ENCODE results near the gene MTRR. TPM values are rescaled to one million over a fixed set of nuclear protein-coding genes. Genes with fewer than 3 reads are reported as not detected.

Gene MTRR
- total and polyA plus RNA-seq, 2 of the 8 experiments (the other 6 are each of a cell fraction or from before 2014, with no cell fraction given): 36.4 to 53.8 TPM

- Histone ChIP-seq H2BK20ac (ENCODE audit: low read length) (no peak overlapping the region), H3K4me2 (ENCODE audit: insufficient read depth in 1 of 2, low read depth in 2 of 2, low read length in 2 of 2) (no peak overlapping the region), H3K23me2 (ENCODE audit: low read depth, low read length) (peaks cover 3% of the 10 kb centered on the region; the same call in 1 of the 2 replicates), H4K91ac (replicated peaks; ENCODE audit: insufficient read length, low read length) (no peak overlapping the region), H4K8ac (ENCODE audit: extremely low read depth, insufficient read depth, low read length) (no peak overlapping the region), H2AK5ac (ENCODE audit: low read depth, low read length) (no peak overlapping the region), H3K4me3 (ENCODE audit: extremely low read depth in 1 of 4, insufficient read depth in 2 of 4, low read depth in 3 of 4, low read length in 4 of 4) (no peak overlapping the region), H3K9ac (replicated peaks in 1 of 4; ENCODE audit: extremely low read depth in 1 of 4, low read depth in 3 of 4, low read length in 3 of 4) (no peak overlapping the region), H3K79me1 (ENCODE audit: low read depth, low read length) (no peaks in the 10 kb centered on the region), H3K4ac (replicated peaks; ENCODE audit: insufficient read length, low read depth, low read length) (no peak overlapping the region), H3K27ac (ENCODE audit: low read depth, low read length) (no peak overlapping the region), H4K5ac (ENCODE audit: insufficient read length, low read depth, low read length) (no peak overlapping the region), H3K36me3 (ENCODE audit: control insufficient read depth in 2 of 4, insufficient read depth in 4 of 4, low read length in 3 of 4) (peaks cover 2 to 15% (median 6%) of the 10 kb centered on the region in 4 experiments; a peak in 7 of 8 replicates), H4K20me1 (replicated peaks in 1 of 2; ENCODE audit: control insufficient read depth in 1 of 2, insufficient read depth in 2 of 2, low read length in 2 of 2) (no peaks in the 10 kb centered on the region), H2BK15ac (ENCODE audit: low read length) (no peak overlapping the region), H3K4me1 (replicated peaks in 1 of 4; ENCODE audit: control insufficient read depth in 3 of 4, insufficient read depth in 4 of 4, low read length in 3 of 4) (0 out of 7 replicates have a peak, but pooled peaks cover 0 to 3% (median 0%) of the 10 kb centered on the region in 4 experiments), H3K27me3 (replicated peaks in 1 of 4; ENCODE audit: control insufficient read depth in 3 of 4, extremely low read depth in 1 of 4, insufficient read depth in 3 of 4, low read length in 3 of 4) (peaks cover 0 to 2% (median 1%) of the 10 kb centered on the region in 4 experiments; a peak in 2 of 7 replicates), H3K79me2 (ENCODE audit: control insufficient read depth in 1 of 2, insufficient read depth in 2 of 2, low read length in 2 of 2) (no peaks in the 10 kb centered on the region), H3K23ac (ENCODE audit: insufficient read length) (no peak overlapping the region), H2BK120ac (replicated peaks; ENCODE audit: low read depth, low read length) (no peak overlapping the region), H3K18ac (ENCODE audit: extremely low read depth, low read length) (no peak overlapping the region), H2BK12ac (ENCODE audit: low read depth, low read length) (no peak overlapping the region), H3K56ac (replicated peaks; ENCODE audit: insufficient read length, low read depth, low read length) (no peak overlapping the region), H3K14ac (ENCODE audit: insufficient read length) (no peak overlapping the region), H3K9me3 (ENCODE audit: insufficient read depth in 2 of 2, low read depth in 1 of 2, low read length in 1 of 2) (no peaks in the 10 kb centered on the region), H2AFZ (ENCODE audit: low read length) (no peak overlapping the region), H2BK5ac (ENCODE audit: low read depth, low read length) (no peak overlapping the region)
- DNase-seq (ENCODE audit: low read depth in 1 of 2, low spot score in 2 of 2): no peak
- ChIA-PET CTCF (ENCODE audit: partially characterized antibody) (interaction anchor here (0.8 to 6.8 kb wide), 18 partner anchors 10 to 1035 kb away, joined by 3 to 35 read pairs (median 4); partner anchors contain the start of genes FASTKD3 and MTRR), POLR2A (ENCODE audit: partially characterized antibody) (interaction anchor here (2.3 kb wide), 1 partner anchor 13 kb away, joined by 5 read pairs; the partner anchor contains the start of genes FASTKD3 and MTRR)
- WGBS, 2 experiments (ENCODE audit: extremely low coverage in 1 of 2, insufficient coverage in 1 of 2, insufficient read length in 1 of 2, insufficient replicate concordance in 2 of 2, low coverage in 1 of 2, low lambda C conversion rate in 2 of 2, missing lambda C conversion rate in 1 of 2): 91% methylated on average over 3 of the region's 3 CpGs; no CpG with 5 or more reads in 1 of the 2 experiments
- FAIRE-seq: no peak
- TF ChIP-seq HDAC6 (IDR thresholded peaks at IDR 0.05; ENCODE audit: low read depth, low read length) (no peak), SIX5 (IDR thresholded peaks at IDR 0.05; ENCODE audit: low read depth, low read length) (no peak), EGR1 (IDR thresholded peaks at IDR 0.05; ENCODE audit: borderline replicate concordance, low read depth, low read length) (no peak), SP1 (IDR thresholded peaks at IDR 0.05; ENCODE audit: low read depth, low read length) (no peak), GTF2F1 (IDR thresholded peaks at IDR 0.05; ENCODE audit: borderline replicate concordance, low read depth, low read length) (no peak), JUN (IDR thresholded peaks at IDR 0.05; ENCODE audit: low read depth, low read length) (no peak), RNF2 (IDR thresholded peaks at IDR 0.05; ENCODE audit: borderline replicate concordance, low read depth, low read length, missing control alignments, poor library complexity, severe bottlenecking) (no peak), POLR2A (IDR thresholded peaks at IDR 0.05; ENCODE audit: control extremely low read depth in 1 of 2, low read depth in 2 of 2, low read length in 2 of 2) (no peak), CBX8 (IDR thresholded peaks at IDR 0.05; ENCODE audit: borderline replicate concordance, low read depth, low read length) (no peak), YY1 (IDR thresholded peaks at IDR 0.05; ENCODE audit: low read depth, low read length) (no peak), TEAD4 (IDR thresholded peaks at IDR 0.05; ENCODE audit: low read depth, low read length) (no peak), TAF1 (IDR thresholded peaks at IDR 0.05; ENCODE audit: low read depth, low read length) (no peak), GABPA (IDR thresholded peaks at IDR 0.05; ENCODE audit: borderline replicate concordance, insufficient read depth, low read length) (no peak), RBBP5 (IDR thresholded peaks at IDR 0.05; ENCODE audit: borderline replicate concordance, low read depth, low read length) (no peak), TCF12 (IDR thresholded peaks at IDR 0.05; ENCODE audit: low read depth, low read length) (no peak)
Observed at GRCh38 chr5:7855611-7856010, 13.3 kb upstream of the MTRR start.

All from H1 (cell line).